8988T (cell line): ENCODE results near the gene TEX53.

ENCODE experiments used
- DNase-seq: peaks from one replicate; pipeline ENCODE4 v3.0.0; 2011

Gene TEX53

GRCh38 chr9:114657705-114658104, at the start of gene TEX53:
TEX53 (minus strand) TSS chr9:114657805; CDS start chr9:114657774, 31 bp downstream.
- DNase-seq: no peak

GRCh38 chr9:114706711-114707110, 49.1 kb upstream of the TEX53 start:
- no peak for DNase-seq

- no peak for DNase-seq
Observed at GRCh38 chr9:114701988-114702387, 44.4 kb upstream of the TEX53 start.

- DNase-seq: no peak
Observed at GRCh38 chr9:114697951-114698351, 40.3 kb upstream of the TEX53 start.

GRCh38 chr9:114696814-114697544, 39.4 kb upstream of the TEX53 start:
- DNase-seq: no peak

- DNase-seq: no peak
Observed at GRCh38 chr9:114695948-114696347, 38.3 kb upstream of the TEX53 start.

GRCh38 chr9:114694719-114695269, 37.2 kb upstream of the TEX53 start:
- DNase-seq: no peak

DNA sequence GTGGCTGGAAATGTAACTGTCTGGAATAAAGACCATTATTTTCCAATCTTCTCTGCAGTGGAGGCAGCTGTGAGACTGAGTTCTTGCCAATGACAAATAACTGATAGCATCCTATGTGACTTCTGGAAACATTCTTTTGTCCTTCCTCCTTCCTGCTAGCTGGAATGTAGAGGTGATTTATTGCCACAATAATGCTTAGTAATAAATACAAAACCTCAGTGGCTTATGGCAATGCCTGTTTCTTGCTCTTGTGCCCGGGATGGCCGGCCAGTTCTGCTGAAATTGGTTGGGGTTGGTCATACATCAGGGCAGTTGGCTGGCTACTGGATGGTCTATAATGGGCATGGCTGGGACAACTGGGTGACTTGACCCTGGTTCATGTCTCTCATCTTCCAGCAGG, 36.5 kb upstream of the TEX53 start:
- DNase-seq: no peak

- no peak for DNase-seq
Observed at GRCh38 chr9:114693248-114693855, 35.7 kb upstream of the TEX53 start.

- DNase-seq: no peak
Observed at GRCh38 chr9:114691956-114692295, 34.3 kb upstream of the TEX53 start.

DNA sequence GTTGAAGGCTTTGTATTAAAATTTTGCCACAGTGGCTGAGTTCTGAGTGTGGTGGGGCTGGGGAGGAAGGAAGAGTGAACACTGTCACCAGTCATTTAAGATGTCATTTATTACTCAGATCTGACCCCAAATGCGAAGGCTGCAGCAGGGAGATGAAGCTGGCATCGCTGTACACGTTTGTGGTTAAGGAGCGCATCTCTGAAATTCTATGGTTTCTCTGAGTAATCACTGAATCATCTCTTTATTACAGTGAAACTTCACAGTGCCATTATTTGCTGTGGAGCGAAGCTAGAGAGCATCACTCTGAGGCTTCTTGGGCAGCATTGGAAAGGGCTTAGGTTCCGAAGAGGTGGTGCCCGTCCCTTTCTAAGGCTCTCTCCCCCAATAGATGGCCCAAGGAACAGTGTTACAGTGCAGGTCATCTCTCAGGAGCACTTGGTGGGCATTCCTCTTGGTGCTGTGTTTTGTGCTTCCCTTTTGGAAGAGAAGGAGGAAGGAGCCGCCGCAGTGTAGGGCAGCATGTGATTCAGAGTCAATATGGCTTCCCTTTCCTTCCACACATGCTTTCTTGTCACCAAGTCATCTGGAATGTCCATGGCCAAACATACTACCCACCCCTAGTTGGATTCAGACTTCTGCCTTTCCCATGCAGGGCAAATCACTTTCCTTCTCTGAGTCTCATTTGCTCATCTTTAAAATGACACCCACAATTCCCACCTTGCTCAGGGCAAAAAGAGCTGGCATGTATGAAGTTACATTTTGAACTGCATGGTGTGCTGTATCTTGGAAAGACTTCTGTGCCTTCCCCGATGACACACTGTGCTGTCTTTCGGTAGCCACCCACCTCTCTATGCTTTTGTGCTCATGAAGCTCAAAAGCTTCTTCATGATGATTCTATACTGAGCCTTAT, 33.7 kb upstream of the TEX53 start:
- peak; percentile 20 for DNase-seq

GRCh38 chr9:114690308-114690707, 32.7 kb upstream of the TEX53 start:
- DNase-seq: no peak

- no peak for DNase-seq
Observed at GRCh38 chr9:114689813-114690212, 32.2 kb upstream of the TEX53 start.

GRCh38 chr9:114688909-114689610, 31.5 kb upstream of the TEX53 start:
- DNase-seq: no peak

- DNase-seq: no peak
Observed at GRCh38 chr9:114688379-114688778, 30.8 kb upstream of the TEX53 start.

DNA sequence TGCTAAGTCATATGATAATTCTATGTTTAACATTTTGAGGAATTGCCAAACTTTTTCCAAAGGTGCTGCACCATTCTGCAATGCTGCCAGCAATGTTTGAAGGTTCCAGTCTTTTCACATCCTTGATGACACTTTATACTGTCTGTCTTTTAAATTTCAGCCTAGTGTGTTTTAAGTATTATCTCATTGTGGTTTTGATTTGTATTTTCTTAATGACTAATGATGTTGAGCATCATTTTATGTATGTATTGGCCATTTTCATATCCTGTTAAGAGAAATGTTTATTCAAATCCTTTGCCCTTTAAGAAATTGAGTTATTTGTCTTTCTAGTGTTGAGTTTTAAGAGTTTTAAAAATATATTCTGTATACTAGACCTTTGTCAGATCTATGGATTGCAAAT, 29.4 kb upstream of the TEX53 start:
- DNase-seq: no peak

DNA sequence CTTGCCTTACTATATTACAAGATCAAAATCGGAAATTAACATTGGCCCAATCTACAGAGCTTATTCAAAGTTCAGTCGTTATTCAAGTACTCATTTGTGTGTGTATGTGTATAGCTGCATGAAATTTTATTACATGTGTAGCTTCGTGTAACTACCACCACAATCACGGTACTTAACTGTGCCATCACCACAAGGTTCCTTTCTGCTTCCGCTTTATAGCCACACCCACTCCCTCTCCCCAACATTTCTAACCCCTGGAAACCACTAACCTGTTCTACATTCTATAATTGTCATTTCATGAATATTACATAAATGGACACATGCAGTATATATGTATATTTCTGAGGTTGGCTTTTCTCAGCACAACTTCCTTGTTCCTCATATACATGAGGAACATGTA, 28.3 kb upstream of the TEX53 start:
- DNase-seq: no peak

DNA sequence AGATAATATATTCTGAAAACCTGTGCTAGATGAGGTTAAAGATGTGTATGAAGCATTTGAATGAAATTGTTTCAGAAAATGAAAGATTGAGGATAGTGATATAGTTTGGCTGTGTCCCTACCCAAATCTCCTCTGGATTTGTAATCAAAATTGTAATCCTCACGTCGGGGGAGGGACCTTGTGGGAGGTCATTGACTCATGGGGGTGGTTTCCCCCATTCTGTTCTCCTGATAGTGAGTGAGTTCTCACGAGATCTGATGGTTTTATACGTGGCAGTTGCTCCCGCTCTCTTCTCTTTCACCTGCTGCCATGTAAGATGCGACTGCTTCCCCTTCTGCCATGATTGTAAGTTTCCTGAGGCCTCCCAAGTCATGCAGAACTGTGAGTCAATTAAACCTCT, 26.4 kb upstream of the TEX53 start:
- no peak for DNase-seq

GRCh38 chr9:114682846-114683245, 25.2 kb upstream of the TEX53 start:
- no peak for DNase-seq

DNA sequence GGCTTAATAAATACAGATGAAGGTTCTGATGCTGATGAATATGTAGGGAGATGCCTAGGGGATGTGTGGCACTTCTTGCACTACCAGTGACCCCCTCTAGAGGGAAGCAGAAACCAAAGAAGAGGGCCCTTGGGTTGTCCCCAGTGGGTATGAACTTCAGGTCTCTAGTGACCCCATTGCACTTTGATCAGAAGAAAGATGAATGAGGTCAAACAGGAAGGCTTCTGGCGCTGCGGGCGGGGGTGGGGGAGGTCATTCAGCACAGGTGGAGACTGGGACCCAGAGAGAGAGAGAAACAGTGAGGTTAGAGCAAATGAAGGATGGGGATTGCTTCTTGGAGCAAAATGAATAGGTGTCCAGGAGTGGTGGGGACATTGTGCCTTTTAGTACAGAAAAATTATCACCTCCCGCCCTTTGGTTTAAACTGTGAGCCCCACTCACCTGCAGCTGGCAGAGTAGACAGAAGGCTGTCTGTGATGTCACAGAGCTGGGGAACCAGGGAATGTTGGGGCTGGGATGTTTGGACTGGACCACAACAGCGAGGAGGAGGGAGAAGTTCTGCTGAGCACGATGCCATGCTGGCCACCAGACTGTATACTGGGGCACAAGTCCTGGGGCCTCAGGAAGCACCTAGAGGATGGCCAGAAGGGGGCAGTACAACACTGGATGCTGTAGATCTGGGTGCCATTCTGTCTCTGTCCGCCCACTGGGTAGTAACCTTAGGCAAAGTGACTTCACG, 24.2 kb upstream of the TEX53 start, which contains the start of gene TEX48:
Gene TEX48 (minus strand): TSS at position 599 of the 739 bp plus-strand sequence. CDS start 10,469 bp downstream, outside the sequence.
- DNase-seq: peak; percentile 36

- DNase-seq: no peak
Observed at GRCh38 chr9:114680259-114681001, 22.8 kb upstream of the TEX53 start.
